HepG2 (cell line): Measurements from ENCODE around the gene PHYHIPL. TPM values are rescaled to one million over a fixed set of nuclear protein-coding genes. Genes with fewer than 3 reads are reported as not detected.
A peak's percentile ranks its signal among the peaks of the same experiment; 100 is the strongest.

Experiments
- ATAC-seq: fragments of 200-7000 bp; cut with Tn5 transposase; 3 replicates; pipeline ENCODE4 v1.9.1; 2020; ENCODE audit warnings: mild to moderate bottlenecking, moderate library complexity
- BruUV-seq: library from RNA; stranded (reverse); fragments of 400-500 nt; replicated peaks from 2 replicates; lab custom pipeline; 2021; lab: Mats Ljungman, UMichigan
- CTCF ChIA-PET: fragments of 300-600 bp; formaldehyde crosslinking; extraction: SDS; loops from one replicate; lab custom pipeline; 2021; ENCODE audit warnings: low total read pairs, inconsistent platforms, low intra/inter-chr PET ratio; lab: Yijun Ruan, JAX
- POLR2A ChIA-PET: fragments of 350-600 bp; sonication (Branson Sonifier 250); formaldehyde crosslinking; loops from one replicate; lab custom pipeline; 2020; ENCODE audit warnings: antibody characterized with exemption, inconsistent platforms; lab: Yijun Ruan, JAX
- DNase-seq: peaks from one replicate; pipeline ENCODE4 v3.0.0-alpha.2; 2015; ENCODE audit warnings: low spot score
- FAIRE-seq: peaks from 3 replicates; lab custom pipeline; 2011; peaks lifted over from hg19 to GRCh38; lab: Jason Lieb, UNC
- H2AFZ ChIP-seq: one replicate; pipeline ENCODE4 v1.6.1; 2011; ENCODE audit warnings: low read length, inconsistent platforms
- H3K27ac ChIP-seq: fragments of 300-600 bp; 3 replicates; pipeline ENCODE4 v1.8.0; 2011; ENCODE audit warnings: mixed run types, mild to moderate bottlenecking, mixed read lengths, low read length, inconsistent platforms; ENCODE audit not compliant: insufficient read depth; ENCODE audit errors: extremely low read length
- H3K27me3 ChIP-seq, 2 experiments: fragments of 200-600 bp in 1 of 2; 2 replicates in 1 of 2; 3 replicates in 1 of 2; pipeline versions ENCODE4 v1.6.0 to v1.8.0; 2011; ENCODE audit warnings: low read length in 2 of 2, mild to moderate bottlenecking in 2 of 2, moderate library complexity in 2 of 2, inconsistent platforms in 1 of 2; ENCODE audit not compliant: insufficient read depth in 2 of 2, control insufficient read depth in 1 of 2
- H3K36me3 ChIP-seq, 2 experiments: fragments of 200-600 bp in 1 of 2; replicated peaks in 1 of 2; 2 replicates in 1 of 2; 3 replicates in 1 of 2; pipeline versions ENCODE4 v1.5.1 to v1.8.0; 2011; ENCODE audit warnings: low read length in 2 of 2, inconsistent platforms in 1 of 2; ENCODE audit not compliant: insufficient read depth in 2 of 2, control insufficient read depth in 1 of 2
- H3K4me1 ChIP-seq: 2 replicates; pipeline ENCODE4 v1.5.1; 2012; ENCODE audit warnings: low read length, inconsistent platforms; ENCODE audit not compliant: insufficient read depth
- H3K4me2 ChIP-seq: 2 replicates; pipeline ENCODE4 v1.6.0; 2011; ENCODE audit warnings: low read depth, low read length, inconsistent platforms
- H3K4me3 ChIP-seq, 3 experiments: fragments of 200-600 bp in 1 of 3; sonication (generic), shearing (Covaris generic) in 1 of 3; replicated peaks in 1 of 3; 2 replicates each; pipeline ENCODE4 v1.5.1; 2011 to 2016; ENCODE audit warnings: low read length in 3 of 3, inconsistent platforms in 2 of 3, low read depth in 2 of 3, mild to moderate bottlenecking in 2 of 3, control low read depth in 1 of 3, mixed read lengths in 1 of 3; ENCODE audit not compliant: insufficient read depth in 1 of 3
- H3K79me2 ChIP-seq: one replicate; pipeline ENCODE4 v1.6.1; 2011; ENCODE audit warnings: low read length, inconsistent platforms; ENCODE audit not compliant: insufficient read depth
- H3K9ac ChIP-seq: 2 replicates; pipeline ENCODE4 v1.6.0; 2011; ENCODE audit warnings: mild to moderate bottlenecking, low read depth, low read length, inconsistent platforms; ENCODE audit not compliant: insufficient read depth
- H3K9me3 ChIP-seq: 2 replicates; pipeline ENCODE4 v1.5.1; 2012; ENCODE audit warnings: mild to moderate bottlenecking, low read length
- H4K20me1 ChIP-seq: 2 replicates; pipeline ENCODE4 v1.6.0; 2011; ENCODE audit warnings: inconsistent platforms, mild to moderate bottlenecking, low read length, moderate library complexity; ENCODE audit not compliant: insufficient read depth
- AGO2 ChIP-seq: fragments of 200-400 bp; formaldehyde crosslinking; optimal IDR thresholded peaks from 2 replicates; pipeline ENCODE3; 2017; ENCODE audit warnings: mild to moderate bottlenecking, low read depth, low read length, moderate library complexity
- GZF1 ChIP-seq: sonication (generic); formaldehyde crosslinking; IDR thresholded peaks from 2 replicates; pipeline ENCODE4 v1.5.1; 2020; ENCODE audit warnings: mild to moderate bottlenecking, missing genetic modification reagents
- HNF1B ChIP-seq: sonication (generic); formaldehyde crosslinking; IDR thresholded peaks from 2 replicates; pipeline ENCODE4 v1.5.1; 2020; ENCODE audit warnings: mild to moderate bottlenecking, moderate library complexity, missing genetic modification reagents
- ONECUT2 ChIP-seq: sonication (generic); formaldehyde crosslinking; IDR thresholded peaks from 2 replicates; pipeline ENCODE4 v1.4.0; 2020; ENCODE audit warnings: missing genetic modification reagents
- POLR2AphosphoS5 ChIP-seq: IDR thresholded peaks from 2 replicates; pipeline ENCODE4 v1.6.1; 2012; ENCODE audit warnings: low read depth, low read length
- RBFOX2 ChIP-seq: fragments of 200-400 bp; formaldehyde crosslinking; IDR thresholded peaks from 2 replicates; pipeline ENCODE4 v1.6.1; 2017; ENCODE audit warnings: low read depth, mild to moderate bottlenecking, low read length
- ZNF513 ChIP-seq: sonication (generic); formaldehyde crosslinking; conservative IDR thresholded peaks from 2 replicates; pipeline ENCODE4 v1.5.0; 2020; ENCODE audit warnings: missing genetic modification reagents
- ZNF615 ChIP-seq: sonication (generic); formaldehyde crosslinking; IDR thresholded peaks from 2 replicates; pipeline ENCODE4 v1.5.0; 2020; ENCODE audit warnings: mild to moderate bottlenecking, missing genetic modification reagents, borderline replicate concordance
- ZNF629 ChIP-seq: sonication (generic); formaldehyde crosslinking; conservative IDR thresholded peaks from 2 replicates; pipeline ENCODE4 v1.5.0; 2020; ENCODE audit warnings: missing genetic modification reagents
- ZSCAN5A ChIP-seq: sonication (generic); formaldehyde crosslinking; IDR thresholded peaks from 2 replicates; pipeline ENCODE4 v1.8.0; 2022; ENCODE audit warnings: mild to moderate bottlenecking, missing genetic modification reagents, borderline replicate concordance
- WGBS: methylation state at CpG from one replicate; pipeline ENCODE4 v1.1.6; 2017; ENCODE audit warnings: low lambda C conversion rate; 5-methylcytosine and 5-hydroxymethylcytosine counted together
- in situ Hi-C: cut with HindIII; loops from 2 replicates; pipeline ENCODE4 v1.10.0; 2017; ENCODE audit warnings: low pct_unique_long_range_greater_than_20kb; ENCODE audit not compliant: extremely low pct_ligation_motif_present
- intact Hi-C: fragments of 100-400 bp; cut with micrococcal nuclease; formaldehyde crosslinking; loops from one replicate; pipeline ENCODE4 v1.10.0; 2022; ENCODE audit not compliant: unreplicated experiment
- polyA plus RNA-seq, 8 experiments: library from polyadenylated mRNA; depleted of rRNA in 3 of 8; stranded (reverse) in 7 of 8; unstranded in 1 of 8; fragments of >200 nt; fragmentation: Illumina TruSeq in 4 of 8; extraction: Trizol in 4 of 8; gene quantifications; 2 replicates each; pipeline versions ENCODE4 v1.2.1 to v1.2.3, GENCODE V29; 2011 to 2016; ENCODE audit warnings: low read depth in 4 of 8, missing spikeins in 1 of 8, mixed read lengths in 1 of 8; ENCODE audit not compliant: insufficient read depth in 1 of 8
- total RNA-seq, 5 experiments: library from RNA; depleted of rRNA; stranded (reverse); fragments of >200 nt; fragmentation: Illumina TruSeq; extraction: Trizol; gene quantifications; 2 replicates each; pipeline ENCODE4 v1.2.3, GENCODE V29; 2016; ENCODE audit warnings: low read depth in 1 of 5
- TF ChIP-seq, protein P1 (sequence below): sonication (generic); formaldehyde crosslinking; IDR thresholded peaks from 2 replicates; pipeline ENCODE4 v1.8.0; 2022; ENCODE audit warnings: mild to moderate bottlenecking, missing genetic modification reagents, moderate library complexity

The PHYHIPL gene
- total and polyA plus RNA-seq, 2 of the 13 experiments (the other 11 are each of a cell fraction or from before 2014, with no cell fraction given), result 40.6 to 78.5 TPM

DNA sequence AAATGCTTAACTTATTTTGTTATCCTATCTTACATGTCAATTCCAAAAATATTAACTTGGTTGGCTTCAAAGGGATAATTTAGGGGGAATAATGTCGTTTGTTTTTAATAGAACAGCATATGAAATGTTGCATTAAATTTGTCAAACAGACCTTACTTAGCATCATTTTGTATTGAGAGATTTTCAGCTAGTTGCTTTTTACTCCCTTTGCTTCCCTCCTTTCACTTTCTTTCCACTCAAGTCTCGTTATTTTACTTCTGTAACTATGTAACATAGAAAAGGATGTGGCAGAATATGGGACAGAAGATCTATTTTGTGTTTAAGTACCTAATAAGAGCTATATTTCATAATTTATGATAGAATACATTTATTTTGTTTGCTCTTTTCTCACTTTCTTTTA, 2.6 kb downstream of the PHYHIPL start (continued):
- no peak for TF ChIP-seq HNF1B (CRISPR knock-in tag)
- TF ChIP-seq, all 625 proteins: peak for 3

DNA sequence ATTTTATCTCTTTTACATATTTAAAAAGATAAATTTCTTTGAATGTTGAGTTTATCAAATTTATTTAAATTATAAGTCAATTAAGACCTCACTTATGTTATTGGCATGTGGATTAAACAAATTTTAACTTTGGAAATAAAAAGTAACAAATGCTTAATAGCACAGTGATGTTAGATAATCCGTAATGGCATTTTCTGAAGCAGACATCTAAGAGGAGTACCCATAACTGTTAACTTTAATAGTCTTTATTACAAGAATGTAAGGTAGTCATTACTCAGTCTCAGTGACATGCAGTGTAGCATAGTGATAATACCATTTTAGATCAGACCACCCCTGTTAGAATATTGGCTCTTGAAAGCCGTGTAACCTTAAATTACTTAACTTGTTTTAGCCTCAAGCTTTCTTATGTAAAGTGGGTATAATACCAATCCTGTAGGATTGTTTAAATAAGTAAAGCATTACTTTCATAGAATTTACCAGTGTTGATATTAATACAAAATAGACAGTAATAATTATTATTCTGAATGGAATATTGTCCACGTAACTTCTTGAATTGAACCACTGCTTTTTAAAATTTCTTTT, 4.3 kb downstream of the PHYHIPL start:
- no peak for FAIRE-seq
- H3K4me3 ChIP-seq, result peak overlapping the region; percentile 67 to 89 (median 74); a peak in 5 of 6 replicates
- no peaks in the 10 kb centered on the region; a peak in 1 of 5 replicates for H3K27me3 ChIP-seq
- H4K20me1 ChIP-seq, result peaks cover 41% of the 10 kb centered on the region
- H2AFZ ChIP-seq, result no peak overlapping the region
- ATAC-seq, result no peak
- in situ Hi-C loops (no loop called here), intact Hi-C loops (loop anchor here (1.0 to 5.0 kb wide), 4 partner anchors 42 to 398 kb away; no protein-coding TSS in a partner anchor)
- peak overlapping the region; percentile 74 for H3K4me2 ChIP-seq
- TF ChIP-seq GZF1 (CRISPR knock-in tag) (no peak), ZNF615 (no peak), POLR2AphosphoS5 (0 out of 2 replicates have a peak, but pooled peaks have one; percentile 14), ZNF629 (peak; percentile 48; the same call in 1 of the 2 replicates), ZSCAN5A (no peak), AGO2 (peak; percentile 81), ZNF513 (no peak), RBFOX2 (peak; percentile 70; the same call in 1 of the 2 replicates), ONECUT2 (CRISPR knock-in tag) (no peak)
- TF ChIP-seq, protein P1, sequence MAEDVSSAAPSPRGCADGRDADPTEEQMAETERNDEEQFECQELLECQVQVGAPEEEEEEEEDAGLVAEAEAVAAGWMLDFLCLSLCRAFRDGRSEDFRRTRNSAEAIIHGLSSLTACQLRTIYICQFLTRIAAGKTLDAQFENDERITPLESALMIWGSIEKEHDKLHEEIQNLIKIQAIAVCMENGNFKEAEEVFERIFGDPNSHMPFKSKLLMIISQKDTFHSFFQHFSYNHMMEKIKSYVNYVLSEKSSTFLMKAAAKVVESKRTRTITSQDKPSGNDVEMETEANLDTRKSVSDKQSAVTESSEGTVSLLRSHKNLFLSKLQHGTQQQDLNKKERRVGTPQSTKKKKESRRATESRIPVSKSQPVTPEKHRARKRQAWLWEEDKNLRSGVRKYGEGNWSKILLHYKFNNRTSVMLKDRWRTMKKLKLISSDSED (CRISPR knock-in tag), result no peak
- WGBS, result 29% methylated on average over 3 of the region's 3 CpGs
- H3K79me2 ChIP-seq, result peaks cover 87% of the 10 kb centered on the region
- ChIA-PET CTCF (interaction anchor here (3.3 kb wide), 1 partner anchor 228 kb away, joined by 28 read pairs; no protein-coding TSS in a partner anchor), POLR2A (interaction anchor here (0.9 to 8.9 kb wide), 6 partner anchors 107 to 215 kb away, joined by 3 to 107 read pairs (median 6); no protein-coding TSS in a partner anchor)
- H3K9ac ChIP-seq, result peak overlapping the region; percentile 64
- H3K27ac ChIP-seq, result peak overlapping the region; percentile 51
- no peaks in the 10 kb centered on the region; a peak in 1 of 5 replicates for H3K36me3 ChIP-seq
- DNase-seq, result no peak
- peaks cover 31% of the 10 kb centered on the region for H3K4me1 ChIP-seq
- no TSS peak for BruUV-seq
- no peaks in the 10 kb centered on the region for H3K9me3 ChIP-seq
